Tibial nerve (tissue), 4 donors: ENCODE data around the gene ZNF74. TPM values are rescaled to one million over a fixed set of nuclear protein-coding genes. Genes with fewer than 3 reads are reported as not detected.

Experiments
- DNase-seq, 2 donors: peaks; one replicate each; pipeline ENCODE4 v3.0.0-alpha.2; 2019; ENCODE audit warnings: low spot score in 2 of 2
- H3K27ac ChIP-seq, 4 donors: fragments of 200-600 bp; sonication (generic) in 3 of 4; one replicate each; pipeline ENCODE4 v1.5.1; 2017 to 2019; ENCODE audit warnings: mild to moderate bottlenecking in 1 of 4
- H3K27me3 ChIP-seq, 2 donors: fragments of 200-600 bp; sonication (generic) in 1 of 2; one replicate each; pipeline versions ENCODE4 v1.5.1 to v1.6.0; 2017 to 2019
- H3K36me3 ChIP-seq, 3 donors: fragments of 200-600 bp; sonication (generic); one replicate each; pipeline ENCODE4 v1.5.1; 2018 to 2019
- H3K4me1 ChIP-seq, 4 donors: fragments of 200-600 bp; sonication (generic) in 3 of 4; one replicate each; pipeline ENCODE4 v1.5.1; 2017 to 2019
- H3K4me3 ChIP-seq, 4 donors: fragments of 200-600 bp; sonication (generic) in 3 of 4; one replicate each; pipeline ENCODE4 v1.5.1; 2017 to 2019; ENCODE audit warnings: mild to moderate bottlenecking in 1 of 4, moderate library complexity in 1 of 4
- H3K9me3 ChIP-seq, 4 donors: fragments of 200-600 bp; sonication (generic) in 3 of 4; one replicate each; pipeline ENCODE4 v1.5.1; 2017 to 2019
- EP300 ChIP-seq, 2 donors: sonication (generic); formaldehyde crosslinking; IDR thresholded peaks; one replicate each; pipeline ENCODE4 v1.6.1; 2017; ENCODE audit warnings: antibody characterized with exemption in 2 of 2, mild to moderate bottlenecking in 1 of 2
- POLR2A ChIP-seq, 2 donors: fragments of 450-650 bp; IDR thresholded peaks; one replicate each; pipeline ENCODE4 v1.6.1; 2017; ENCODE audit warnings: antibody characterized with exemption in 2 of 2, mild to moderate bottlenecking in 2 of 2, moderate library complexity in 2 of 2
- WGBS, 2 donors: methylation state at CpG; one replicate each; pipeline ENCODE4 v1.1.5; 2018; 5-methylcytosine and 5-hydroxymethylcytosine counted together
- small RNA-seq: library from RNA; depleted of rRNA; stranded (forward); fragments of <200 nt; gene quantifications from one replicate; pipeline ENCODE3, GENCODE V24; 2016
- total RNA-seq, 4 donors: library from RNA; depleted of rRNA; stranded (reverse); fragments of >200 nt; gene quantifications; one replicate each; pipeline ENCODE4 v1.1.0, GENCODE V29; 2016
- TF ChIP-seq, protein P1 (sequence below), 5 experiments: fragments of 200-600 bp in 3 of 5; fragments of 450-650 bp in 2 of 5; sonication (generic) in 3 of 5; IDR thresholded peaks; one replicate each; pipeline ENCODE4 v1.5.1; 2016 to 2019; ENCODE audit warnings: antibody characterized with exemption in 5 of 5, mild to moderate bottlenecking in 3 of 5, moderate library complexity in 2 of 5

ZNF74 gene
- total RNA-seq, 4 donors from 2014 or later, result 8.7 to 13.5 (median 10.2) TPM

GRCh38 chr22:20455709-20456063, 61.7 kb downstream of the ZNF74 start:
- Histone ChIP-seq H3K27ac (no peak overlapping the region), H3K4me3 (no peak overlapping the region), H3K4me1 (peaks cover 0 to 28% (median 3%) of the 10 kb centered on the region in 4 donors), H3K36me3 (peaks cover 0 to 50% (median 0%) of the 10 kb centered on the region in 3 donors), H3K9me3 (no peaks in the 10 kb centered on the region), H3K27me3 (no peaks in the 10 kb centered on the region)
- WGBS, 2 donors, result 88 to 90% methylated on average over 8 of the region's 8 CpGs
- no peak for DNase-seq
- TF ChIP-seq EP300 (IDR thresholded peaks at IDR 0.05) (no peak), POLR2A (IDR thresholded peaks at IDR 0.05) (no peak)
- TF ChIP-seq, protein P1, sequence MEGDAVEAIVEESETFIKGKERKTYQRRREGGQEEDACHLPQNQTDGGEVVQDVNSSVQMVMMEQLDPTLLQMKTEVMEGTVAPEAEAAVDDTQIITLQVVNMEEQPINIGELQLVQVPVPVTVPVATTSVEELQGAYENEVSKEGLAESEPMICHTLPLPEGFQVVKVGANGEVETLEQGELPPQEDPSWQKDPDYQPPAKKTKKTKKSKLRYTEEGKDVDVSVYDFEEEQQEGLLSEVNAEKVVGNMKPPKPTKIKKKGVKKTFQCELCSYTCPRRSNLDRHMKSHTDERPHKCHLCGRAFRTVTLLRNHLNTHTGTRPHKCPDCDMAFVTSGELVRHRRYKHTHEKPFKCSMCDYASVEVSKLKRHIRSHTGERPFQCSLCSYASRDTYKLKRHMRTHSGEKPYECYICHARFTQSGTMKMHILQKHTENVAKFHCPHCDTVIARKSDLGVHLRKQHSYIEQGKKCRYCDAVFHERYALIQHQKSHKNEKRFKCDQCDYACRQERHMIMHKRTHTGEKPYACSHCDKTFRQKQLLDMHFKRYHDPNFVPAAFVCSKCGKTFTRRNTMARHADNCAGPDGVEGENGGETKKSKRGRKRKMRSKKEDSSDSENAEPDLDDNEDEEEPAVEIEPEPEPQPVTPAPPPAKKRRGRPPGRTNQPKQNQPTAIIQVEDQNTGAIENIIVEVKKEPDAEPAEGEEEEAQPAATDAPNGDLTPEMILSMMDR (IDR thresholded peaks at IDR 0.05), result no peak

DNA sequence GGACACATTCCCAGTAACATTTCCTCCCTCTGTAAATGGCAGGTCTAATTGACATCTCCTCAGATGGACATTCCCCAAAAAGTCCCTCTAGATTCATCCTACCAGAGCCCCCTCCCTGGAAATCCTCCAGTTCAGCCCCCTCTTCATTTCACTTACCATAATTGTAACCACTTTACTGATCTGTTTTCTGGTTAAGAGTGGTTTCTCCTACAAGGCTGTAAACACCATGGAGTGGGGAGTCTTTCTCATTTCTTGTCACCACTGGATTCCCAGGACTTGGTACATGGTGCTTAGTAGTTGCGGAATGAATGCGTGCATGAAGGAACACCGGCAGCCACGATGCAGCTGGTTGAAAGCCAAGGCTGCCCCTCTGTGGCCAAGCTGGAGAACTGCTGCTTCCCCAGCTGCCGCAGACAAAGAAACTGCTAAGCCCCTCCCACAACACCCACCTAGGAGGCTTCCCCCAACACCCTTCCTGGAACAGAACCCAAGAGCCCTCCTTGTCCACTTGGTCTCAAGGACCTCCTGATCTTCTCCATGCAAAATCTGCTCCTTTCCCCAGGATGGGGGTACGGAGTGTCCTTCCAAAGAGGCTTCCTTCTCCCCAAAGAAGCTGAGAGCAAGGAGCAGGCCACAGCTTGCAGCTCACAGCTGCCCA, 62.2 kb downstream of the ZNF74 start:
- peaks cover 0 to 28% (median 3%) of the 10 kb centered on the region in 4 donors for H3K4me1 ChIP-seq
- no peaks in the 10 kb centered on the region for H3K27me3 ChIP-seq
- H3K4me3 ChIP-seq, result no peak overlapping the region
- DNase-seq, result peak; percentile 44 to 67
- TF ChIP-seq, protein P1 (IDR thresholded peaks at IDR 0.05), result peak; percentile 81 to 93 (median 90)
- no peak for TF ChIP-seq EP300 (IDR thresholded peaks at IDR 0.05)
- no peak for TF ChIP-seq POLR2A (IDR thresholded peaks at IDR 0.05)
- WGBS, 2 donors, result 14 to 16% methylated on average over 6 of the region's 6 CpGs
- peaks cover 0 to 45% (median 0%) of the 10 kb centered on the region in 3 donors for H3K36me3 ChIP-seq
- no peaks in the 10 kb centered on the region for H3K9me3 ChIP-seq
- peak overlapping the region in 1 of 4 donors; percentile 8 for H3K27ac ChIP-seq

DNA sequence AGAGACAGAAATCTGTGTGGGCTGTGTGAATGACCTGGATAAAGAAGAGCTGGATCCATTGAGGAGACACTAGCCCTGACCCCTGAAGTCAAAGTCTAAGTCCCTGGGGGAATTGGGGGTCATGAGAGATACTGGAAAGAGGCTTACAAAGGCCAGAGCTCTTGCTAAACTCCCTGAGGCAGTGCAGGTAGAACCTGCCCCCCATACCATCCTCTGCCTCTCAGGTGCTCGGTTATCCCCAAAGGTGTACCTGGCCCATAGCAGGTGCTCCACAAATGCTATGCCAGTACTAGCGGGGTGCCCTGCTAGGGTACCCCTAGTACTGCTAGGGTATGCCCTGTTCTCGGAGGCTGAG, 62.7 kb downstream of the ZNF74 start:
- no peak for DNase-seq
- H3K4me3 ChIP-seq, result no peak overlapping the region
- peaks cover 0 to 40% (median 0%) of the 10 kb centered on the region in 3 donors for H3K36me3 ChIP-seq
- peaks cover 0 to 28% (median 3%) of the 10 kb centered on the region in 4 donors for H3K4me1 ChIP-seq
- no peaks in the 10 kb centered on the region for H3K27me3 ChIP-seq
- peak overlapping the region in 1 of 4 donors; percentile 8 for H3K27ac ChIP-seq
- no peaks in the 10 kb centered on the region for H3K9me3 ChIP-seq
- 80 to 100% methylated on average over 2 to 3 of the region's 3 CpGs for WGBS, 2 donors
- TF ChIP-seq, protein P1 (IDR thresholded peaks at IDR 0.05), result no peak
- TF ChIP-seq EP300 (IDR thresholded peaks at IDR 0.05), result no peak
- no peak for TF ChIP-seq POLR2A (IDR thresholded peaks at IDR 0.05)

DNA sequence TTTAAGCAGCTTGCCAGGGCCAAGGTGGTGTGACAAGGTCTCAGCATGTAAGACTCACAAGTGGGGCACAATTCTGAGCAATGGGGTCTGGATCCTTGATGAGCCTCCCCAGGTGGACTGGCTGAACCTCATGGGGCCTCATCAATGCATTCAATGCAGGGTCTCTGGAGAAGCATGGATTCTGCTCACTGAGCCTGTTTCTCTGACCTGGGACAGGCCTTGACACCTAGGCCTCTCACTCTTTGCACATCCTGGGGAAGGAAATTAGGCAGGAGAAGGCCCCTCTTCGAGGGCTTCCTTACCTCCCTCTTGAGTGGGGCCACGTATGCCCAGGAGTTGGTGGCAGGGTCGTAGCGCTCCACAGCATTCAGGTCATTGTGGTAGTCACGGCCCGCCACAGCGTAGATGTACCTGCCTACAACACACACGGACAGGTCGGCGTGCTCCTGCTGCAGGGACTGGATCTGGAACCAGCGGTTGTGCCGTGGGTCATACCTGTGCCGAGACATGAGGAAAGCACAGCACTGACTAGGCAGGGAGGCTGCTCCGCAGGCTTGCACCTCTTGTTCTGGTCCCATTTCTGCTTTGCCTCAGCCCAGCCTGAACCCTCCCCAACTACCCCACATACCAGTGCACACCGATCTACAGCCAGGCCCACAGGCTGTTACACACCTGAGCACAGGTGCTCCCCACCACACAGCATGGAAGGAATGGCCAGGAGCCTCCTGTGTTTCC, 63.7 kb downstream of the ZNF74 start:
- Histone ChIP-seq H3K9me3 (no peaks in the 10 kb centered on the region), H3K4me3 (no peak overlapping the region), H3K4me1 (peaks cover 0 to 28% (median 3%) of the 10 kb centered on the region in 4 donors), H3K27ac (no peak overlapping the region), H3K27me3 (no peaks in the 10 kb centered on the region), H3K36me3 (peaks cover 0 to 37% (median 0%) of the 10 kb centered on the region in 3 donors)
- DNase-seq, result no peak
- TF ChIP-seq EP300 (IDR thresholded peaks at IDR 0.05), result no peak
- TF ChIP-seq, protein P1 (IDR thresholded peaks at IDR 0.05), result no peak
- TF ChIP-seq POLR2A (IDR thresholded peaks at IDR 0.05), result no peak
- WGBS, 2 donors, result 88 to 93% methylated on average over 15 of the region's 15 CpGs

Small RNA genes lying within 50 kb of the gene (small RNA-seq; reads per million reads assigned to genes)
- gene RNU6-225P, result not detected

Other genes with a start within 250 kb of the ZNF74 start
- gene CCDC188, start 243.1 kb upstream of the ZNF74 start, total RNA-seq, result 10 to 100 TPM in 1 of 4 donors, 1 to 10 TPM in 3; 1.5 to 12.4 (median 6.6) TPM
- gene RTN4R, start 125.8 kb upstream of the ZNF74 start, total RNA-seq, result 1 to 10 TPM; 2.5 to 6.9 (median 3.6) TPM
- gene DGCR6L, start 74.1 kb upstream of the ZNF74 start, total RNA-seq, result 10 to 100 TPM; 57.6 to 87.9 (median 66.8) TPM
- 10 to 100 TPM; 28.4 to 72.0 (median 53.1) TPM for gene SCARF2, start 43.7 kb downstream of the ZNF74 start, total RNA-seq
- 10 to 100 TPM; 31.6 to 50.4 (median 41.4) TPM for gene KLHL22, start 101.6 kb downstream of the ZNF74 start, total RNA-seq
- gene MED15, start 113.5 kb downstream of the ZNF74 start, total RNA-seq, result 100 to 1,000 TPM in 2 of 4 donors, 10 to 100 TPM in 2; 49.2 to 147 (median 102) TPM